ENCODE results near the gene ADAMTS17. TPM values are rescaled to one million over a fixed set of nuclear protein-coding genes. Genes with fewer than 3 reads are reported as not detected.

ADAMTS17 gene
- total and polyA plus RNA-seq, 3 donors from 2014 or later = 6.8 to 17.8 (median 12.4) TPM

DNA sequence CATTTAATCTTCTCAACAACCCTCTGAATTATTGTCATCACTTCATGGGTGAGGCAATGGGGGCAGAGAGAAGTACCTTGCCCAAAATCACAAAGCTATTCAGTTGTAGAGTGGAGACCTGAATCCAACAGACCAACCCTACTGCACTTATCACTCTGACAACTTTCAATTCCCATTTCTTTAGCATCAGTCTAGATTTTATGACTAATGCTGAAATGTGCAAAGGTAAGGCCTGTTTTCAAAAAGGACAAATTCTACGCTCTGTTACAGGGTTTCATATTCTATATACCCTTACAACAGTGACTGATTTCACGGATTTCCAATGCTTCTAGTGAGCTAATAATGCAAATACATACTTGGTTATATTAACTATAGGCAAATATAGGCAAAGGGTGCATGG, 286.0 kb downstream of the ADAMTS17 start:
- intact Hi-C loops (cut with DNase I; ENCODE audit: low total_unique reads) = no loop called here
- Histone ChIP-seq H3K9me3 (no peaks in the 10 kb centered on the region), H3K4me1 (peaks cover 4% of the 10 kb centered on the region), H3K4me3 (no peak overlapping the region), H3K27ac (no peak overlapping the region), H3K27me3 (no peaks in the 10 kb centered on the region), H3K36me3 (ENCODE audit: low read depth, missing control alignments) (no peaks in the 10 kb centered on the region)
- WGBS, 2 donors = 90 to 96% methylated on average over 2 of the region's 2 CpGs
- no peak for DNase-seq
- no peak for TF ChIP-seq POLR2A (IDR thresholded peaks at IDR 0.05)
- TF ChIP-seq, protein P1, sequence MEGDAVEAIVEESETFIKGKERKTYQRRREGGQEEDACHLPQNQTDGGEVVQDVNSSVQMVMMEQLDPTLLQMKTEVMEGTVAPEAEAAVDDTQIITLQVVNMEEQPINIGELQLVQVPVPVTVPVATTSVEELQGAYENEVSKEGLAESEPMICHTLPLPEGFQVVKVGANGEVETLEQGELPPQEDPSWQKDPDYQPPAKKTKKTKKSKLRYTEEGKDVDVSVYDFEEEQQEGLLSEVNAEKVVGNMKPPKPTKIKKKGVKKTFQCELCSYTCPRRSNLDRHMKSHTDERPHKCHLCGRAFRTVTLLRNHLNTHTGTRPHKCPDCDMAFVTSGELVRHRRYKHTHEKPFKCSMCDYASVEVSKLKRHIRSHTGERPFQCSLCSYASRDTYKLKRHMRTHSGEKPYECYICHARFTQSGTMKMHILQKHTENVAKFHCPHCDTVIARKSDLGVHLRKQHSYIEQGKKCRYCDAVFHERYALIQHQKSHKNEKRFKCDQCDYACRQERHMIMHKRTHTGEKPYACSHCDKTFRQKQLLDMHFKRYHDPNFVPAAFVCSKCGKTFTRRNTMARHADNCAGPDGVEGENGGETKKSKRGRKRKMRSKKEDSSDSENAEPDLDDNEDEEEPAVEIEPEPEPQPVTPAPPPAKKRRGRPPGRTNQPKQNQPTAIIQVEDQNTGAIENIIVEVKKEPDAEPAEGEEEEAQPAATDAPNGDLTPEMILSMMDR (IDR thresholded peaks at IDR 0.05) = no peak

DNA sequence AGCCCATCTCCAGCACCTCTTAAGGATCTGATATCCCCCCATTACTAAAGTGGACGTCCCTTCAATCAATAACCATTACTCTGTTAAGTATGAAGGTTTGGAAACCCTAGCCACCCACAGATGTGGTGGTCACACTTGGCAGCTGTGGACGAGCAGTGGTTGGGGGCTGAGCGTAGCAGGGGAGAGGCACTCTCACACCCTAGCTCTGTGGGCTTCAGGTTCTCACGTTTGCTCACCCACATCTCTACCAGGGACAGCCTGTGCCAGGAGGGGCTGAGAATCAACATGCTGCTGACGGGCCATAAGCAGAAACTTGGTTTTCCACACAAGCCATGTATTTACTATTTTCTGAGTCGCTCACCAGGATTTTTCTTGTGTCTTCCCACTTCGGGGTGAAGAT, 287.2 kb downstream of the ADAMTS17 start:
- WGBS, 2 donors = 53 to 82% methylated on average over 3 to 7 of the region's 7 CpGs
- no peak for DNase-seq
- no peaks in the 10 kb centered on the region for H3K27me3 ChIP-seq
- no peaks in the 10 kb centered on the region for H3K9me3 ChIP-seq
- H3K4me3 ChIP-seq = no peak overlapping the region
- TF ChIP-seq, protein P1 (IDR thresholded peaks at IDR 0.05) = no peak
- TF ChIP-seq POLR2A (IDR thresholded peaks at IDR 0.05) = no peak
- no peaks in the 10 kb centered on the region for H3K36me3 ChIP-seq (ENCODE audit: low read depth, missing control alignments)
- no peaks in the 10 kb centered on the region for H3K4me1 ChIP-seq
- no peak overlapping the region for H3K27ac ChIP-seq
- intact Hi-C loops (cut with DNase I; ENCODE audit: low total_unique reads) = no loop called here

DNA sequence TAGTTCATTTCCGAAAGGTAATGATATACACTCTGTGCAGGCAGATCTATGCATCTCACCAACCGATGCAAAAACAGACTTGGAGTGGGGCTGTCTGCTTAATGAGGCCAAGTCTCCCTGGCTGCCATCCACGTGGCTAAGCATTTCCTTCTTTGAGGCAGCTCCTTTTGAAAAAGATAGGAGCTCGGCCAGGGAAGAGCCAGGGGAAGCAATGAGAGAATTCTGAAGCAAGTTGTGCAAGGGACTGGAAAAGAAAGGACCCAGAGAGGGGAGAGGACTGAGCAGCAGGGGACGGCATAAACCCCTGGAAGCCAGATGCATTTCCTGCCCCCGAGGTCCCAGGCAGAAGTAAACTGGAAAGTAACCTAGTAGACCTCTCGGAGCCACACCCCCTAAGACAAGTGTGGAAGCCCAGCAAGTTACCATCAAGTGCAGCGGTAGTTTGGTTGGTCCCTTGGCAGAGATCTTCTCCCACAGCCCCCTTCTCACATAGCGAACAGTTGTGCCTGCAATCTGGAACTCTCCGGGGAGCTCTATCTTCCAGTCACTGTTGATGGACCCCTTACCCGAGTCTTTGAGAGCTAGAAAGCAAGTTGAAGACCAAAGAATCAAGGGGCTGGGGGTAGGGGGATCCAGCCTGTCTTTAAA, 288.2 kb downstream of the ADAMTS17 start:
- 66 to 78% methylated on average over 11 of the region's 11 CpGs for WGBS, 2 donors
- intact Hi-C loops (cut with DNase I; ENCODE audit: low total_unique reads) = no loop called here
- no peak for DNase-seq

DNA sequence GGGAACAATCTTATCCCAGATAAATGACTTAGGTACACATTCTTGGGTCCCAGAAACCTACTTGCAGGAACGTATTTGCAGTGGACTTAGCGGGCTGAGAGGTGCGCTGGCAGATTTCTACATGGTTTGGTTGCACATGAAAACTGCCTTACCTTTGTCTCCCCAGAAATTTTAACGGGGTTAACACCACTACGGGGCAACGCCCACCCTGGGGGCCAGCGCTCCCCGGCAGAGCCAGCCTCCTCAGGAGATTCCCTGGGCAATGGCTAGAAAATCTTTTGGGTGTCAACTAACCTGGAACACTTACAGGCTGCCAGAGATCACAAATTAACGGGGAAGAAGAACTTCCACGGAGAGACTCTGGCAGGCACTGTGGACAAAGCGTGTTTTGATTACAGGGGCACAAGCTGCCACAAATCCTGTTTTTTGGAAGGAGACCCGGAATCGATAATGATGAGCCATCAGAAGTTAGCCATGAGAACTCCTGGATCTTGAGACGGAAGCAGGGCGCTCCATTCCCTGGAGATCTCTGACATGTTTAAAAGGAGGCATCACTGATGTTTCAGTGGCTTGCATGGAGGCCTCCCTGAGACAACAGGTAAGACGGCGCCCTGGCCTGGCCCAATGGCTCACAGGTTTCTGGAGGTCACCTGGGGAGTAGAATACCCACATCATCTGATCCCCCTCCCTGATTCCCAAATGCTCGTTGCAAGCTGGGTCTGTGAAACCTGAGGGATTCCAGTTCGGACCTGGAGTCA, 288.9 kb downstream of the ADAMTS17 start:
- Histone ChIP-seq H3K9me3 (no peaks in the 10 kb centered on the region), H3K36me3 (ENCODE audit: low read depth, missing control alignments) (no peaks in the 10 kb centered on the region), H3K4me1 (no peaks in the 10 kb centered on the region), H3K27ac (no peak overlapping the region), H3K4me3 (no peak overlapping the region), H3K27me3 (no peaks in the 10 kb centered on the region)
- DNase-seq = no peak
- intact Hi-C loops (cut with DNase I; ENCODE audit: low total_unique reads) = no loop called here
- TF ChIP-seq POLR2A (IDR thresholded peaks at IDR 0.05) = no peak
- TF ChIP-seq, protein P1 (IDR thresholded peaks at IDR 0.05) = no peak
- 89 to 91% methylated on average over 12 to 19 of the region's 19 CpGs for WGBS, 2 donors

More for the DNA sequence above, 288.2 kb downstream of the ADAMTS17 start:
- Histone ChIP-seq H3K9me3 (no peaks in the 10 kb centered on the region), H3K4me3 (no peak overlapping the region), H3K4me1 (no peaks in the 10 kb centered on the region), H3K36me3 (ENCODE audit: low read depth, missing control alignments) (no peaks in the 10 kb centered on the region), H3K27me3 (no peaks in the 10 kb centered on the region), H3K27ac (no peak overlapping the region)
- TF ChIP-seq, protein P1 (IDR thresholded peaks at IDR 0.05) = no peak
- TF ChIP-seq POLR2A (IDR thresholded peaks at IDR 0.05) = no peak

All from testis (tissue), 3 donors.